PFSK-1 (cell line): ENCODE data around the gene ZNF10.

ENCODE experiments used
- FOXP2 ChIP-seq: optimal IDR thresholded peaks from 2 replicates; pipeline ENCODE3; 2011; ENCODE audit warnings: borderline replicate concordance, control low read depth, inconsistent platforms; ENCODE audit not compliant: insufficient read depth; ENCODE audit errors: extremely low read length, extremely low read depth
- POLR2AphosphoS5 ChIP-seq: IDR thresholded peaks from 2 replicates; pipeline ENCODE4 v1.6.1; 2012; ENCODE audit warnings: low read depth, mild to moderate bottlenecking, control low read depth, low read length, moderate library complexity
- REST ChIP-seq, 2 experiments: IDR thresholded peaks; 2 replicates each; pipeline versions ENCODE4 v1.6.1 to v1.8.0; 2011 to 2012; ENCODE audit warnings: low read depth in 2 of 2, low read length in 2 of 2, control low read depth in 1 of 2, inconsistent platforms in 1 of 2, mild to moderate bottlenecking in 1 of 2, moderate library complexity in 1 of 2; ENCODE audit not compliant: insufficient read depth in 1 of 2
- SIN3A ChIP-seq: IDR thresholded peaks from 2 replicates; pipeline ENCODE4 v1.6.1; 2012; ENCODE audit warnings: mild to moderate bottlenecking, low read length, moderate library complexity, borderline replicate concordance; ENCODE audit not compliant: insufficient read depth
- TAF1 ChIP-seq: IDR thresholded peaks from 2 replicates; pipeline ENCODE4 v1.6.1; 2012; ENCODE audit warnings: low read length, control low read depth, borderline replicate concordance; ENCODE audit not compliant: insufficient read depth

Gene ZNF10

GRCh38 chr12:133181238-133181959 is 51.0 kb downstream of the ZNF10 start, which contains the start of gene ZNF268:
Gene ZNF268 (plus strand): TSS chr12:133181495. CDS start chr12:133181998, 503 bp downstream.
- TF ChIP-seq REST (IDR thresholded peaks at IDR 0.05; ENCODE audit: insufficient read depth in 1 of 2, low read depth in 2 of 2, low read length in 2 of 2) (no peak), TAF1 (0 out of 2 replicates have a peak, but pooled peaks have one; percentile 34), POLR2AphosphoS5 (peak; percentile 80), SIN3A (peak; percentile 28; the same call in 1 of the 2 replicates), FOXP2 (no peak)

DNA sequence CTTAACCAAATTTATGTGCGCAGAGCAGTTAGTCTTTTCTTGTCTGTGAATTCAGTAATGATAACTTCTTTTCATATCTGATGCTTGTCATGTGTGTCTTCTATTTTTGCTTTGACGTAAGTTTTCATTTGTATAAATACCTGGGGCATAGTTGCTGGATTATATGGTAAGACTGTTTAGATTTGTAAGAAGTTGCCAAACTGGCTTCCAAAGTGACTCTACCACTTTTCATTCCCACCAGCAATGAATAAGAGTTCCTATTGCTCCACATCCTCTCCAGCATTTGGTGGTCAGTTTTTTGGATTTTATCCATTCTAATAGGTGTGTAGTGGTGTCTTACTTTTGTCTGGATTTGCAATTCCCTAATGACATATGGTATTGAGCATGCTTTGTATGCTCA is 59.7 kb downstream of the ZNF10 start:
- TF ChIP-seq SIN3A (no peak), FOXP2 (no peak), POLR2AphosphoS5 (no peak), TAF1 (no peak), REST (IDR thresholded peaks at IDR 0.05; ENCODE audit: insufficient read depth in 1 of 2, low read depth in 2 of 2, low read length in 2 of 2) (no peak)

DNA sequence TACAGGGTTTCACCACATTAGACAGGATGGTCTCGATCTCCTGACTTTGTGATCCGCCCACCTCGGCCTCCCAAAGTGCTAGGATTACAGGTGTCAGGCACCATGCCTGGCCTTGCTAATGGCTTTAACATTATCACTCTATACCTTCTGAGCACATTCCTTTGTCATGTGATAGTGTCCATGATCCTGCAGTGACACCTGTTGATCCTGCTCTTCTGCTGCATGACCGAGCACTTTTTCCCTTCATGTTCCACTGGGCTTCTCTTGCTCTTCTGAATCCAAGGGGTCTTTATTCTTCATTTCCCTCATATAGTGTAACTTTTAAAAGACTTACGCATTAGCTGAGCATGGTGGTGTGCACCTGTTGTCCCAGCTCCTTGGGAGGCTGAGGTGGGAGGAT is 62.4 kb downstream of the ZNF10 start:
- TF ChIP-seq SIN3A (no peak), POLR2AphosphoS5 (no peak), TAF1 (no peak)

DNA sequence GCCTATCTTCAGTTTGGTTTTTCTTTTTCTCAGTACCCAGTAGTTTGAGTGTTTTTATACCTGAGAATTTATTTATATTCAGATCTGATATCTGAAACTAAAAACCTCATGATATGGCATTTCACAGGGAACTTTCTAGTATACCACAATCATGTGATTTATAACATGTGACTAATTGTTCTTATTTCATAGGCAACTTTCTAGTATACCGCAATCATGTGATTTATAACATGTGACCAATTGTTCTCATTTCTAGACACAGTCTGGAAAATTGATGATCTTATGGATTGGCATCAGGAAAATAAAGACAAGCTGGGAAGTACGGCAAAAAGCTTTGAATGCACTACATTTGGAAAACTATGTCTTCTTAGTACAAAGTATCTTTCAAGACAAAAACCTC is 71.5 kb downstream of the ZNF10 start:
- no peak for TF ChIP-seq FOXP2
- TF ChIP-seq POLR2AphosphoS5 = no peak
- TF ChIP-seq REST (IDR thresholded peaks at IDR 0.05; ENCODE audit: insufficient read depth in 1 of 2, low read depth in 2 of 2, low read length in 2 of 2) = no peak
- no peak for TF ChIP-seq TAF1
- no peak for TF ChIP-seq SIN3A

- TF ChIP-seq SIN3A (no peak), FOXP2 (no peak), REST (IDR thresholded peaks at IDR 0.05; ENCODE audit: insufficient read depth in 1 of 2, low read depth in 2 of 2, low read length in 2 of 2) (no peak), POLR2AphosphoS5 (no peak), TAF1 (no peak)
Measured at GRCh38 chr12:133202493-133203343, 72.3 kb downstream of the ZNF10 start.
